CD1c-positive myeloid dendritic cell (primary cell): Measurements from ENCODE around the gene ZCCHC17.
A peak's percentile ranks its signal among the peaks of the same experiment; 100 is the strongest.

ENCODE experiments used
- DNase-seq: peaks from one replicate; pipeline ENCODE4 v3.0.0-alpha.2; 2016; ENCODE audit errors: extremely low spot score

Gene ZCCHC17

GRCh38 chr1:31394584-31395193 is 97.9 kb downstream of the ZCCHC17 start:
- peak; percentile 92 for DNase-seq

DNA sequence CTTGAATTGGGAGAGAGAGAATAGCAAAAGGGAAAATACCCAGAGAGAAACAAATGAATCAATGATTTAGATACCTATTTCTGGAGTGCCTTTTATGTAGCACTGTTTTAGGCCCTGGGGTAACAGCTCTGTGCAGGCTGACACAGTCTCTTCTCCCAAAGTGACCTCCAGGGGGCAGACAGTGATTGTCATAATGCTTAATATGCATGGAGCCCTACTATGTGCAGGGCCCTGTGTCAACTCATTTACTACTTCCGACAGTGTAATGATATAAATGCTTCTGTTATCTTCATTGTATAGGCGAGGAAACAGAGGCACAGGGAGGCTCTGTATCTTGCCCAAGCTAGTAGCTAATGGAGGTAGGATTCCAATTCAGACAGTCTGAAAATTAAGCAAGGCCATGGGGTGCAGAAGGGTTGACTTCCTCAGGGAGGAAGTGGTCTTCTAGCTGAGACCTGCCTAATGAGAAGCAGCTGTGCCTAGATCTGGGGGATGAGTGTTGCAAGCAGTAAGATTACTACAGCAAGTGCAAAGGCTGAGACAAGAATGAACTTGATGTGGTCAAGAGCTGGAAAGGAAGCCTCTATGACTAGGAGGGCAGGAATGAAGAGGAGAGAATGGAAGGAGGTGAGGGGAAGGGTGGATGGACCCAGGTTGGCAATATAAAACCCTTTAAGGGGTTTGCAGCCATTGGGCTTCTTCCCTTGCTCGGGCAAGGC is 100.0 kb downstream of the ZCCHC17 start:
- peak; percentile 13 for DNase-seq

- DNase-seq: peak; percentile 31
These were observed 100.7 kb downstream of the ZCCHC17 start for GRCh38 chr1:31397360-31398095.

DNA sequence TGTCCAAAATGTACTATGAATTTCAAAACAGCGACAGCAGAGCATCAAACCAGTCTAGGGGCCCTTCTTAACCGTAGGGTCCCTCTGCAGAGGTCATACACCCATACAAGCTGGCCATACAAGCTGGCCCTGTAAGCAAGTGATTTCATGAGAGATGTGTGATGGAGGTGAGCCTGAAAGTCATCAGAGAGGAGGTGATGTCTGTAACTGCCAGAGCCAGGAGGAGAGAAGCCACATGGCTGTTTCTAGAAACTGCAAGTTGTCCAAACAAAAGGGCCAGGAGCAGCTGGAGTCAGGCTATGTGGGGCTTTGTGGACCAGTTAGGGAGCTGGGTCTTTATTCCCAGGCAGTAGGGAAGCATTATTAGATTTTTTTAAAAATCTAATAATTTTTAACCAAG is 101.4 kb downstream of the ZCCHC17 start:
- DNase-seq: no peak

DNA sequence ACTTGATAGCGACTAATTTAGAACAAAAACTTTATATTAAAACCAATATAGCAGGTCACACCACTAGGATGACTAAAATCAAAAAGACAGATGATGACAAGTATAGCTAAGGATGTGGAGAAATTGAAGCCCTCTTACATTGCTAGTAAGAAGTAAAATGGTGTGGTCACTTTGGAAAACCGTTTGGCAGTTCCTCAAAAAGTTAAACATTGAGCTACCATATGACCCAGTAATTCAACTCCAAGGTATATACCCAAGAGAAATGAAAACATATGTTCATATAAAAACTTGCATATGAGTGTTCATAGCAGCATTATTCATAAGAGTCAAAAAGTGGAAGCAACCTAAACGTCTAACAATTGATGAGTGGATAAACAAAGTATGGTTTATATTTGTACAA is 103.1 kb downstream of the ZCCHC17 start:
- no peak for DNase-seq

DNA sequence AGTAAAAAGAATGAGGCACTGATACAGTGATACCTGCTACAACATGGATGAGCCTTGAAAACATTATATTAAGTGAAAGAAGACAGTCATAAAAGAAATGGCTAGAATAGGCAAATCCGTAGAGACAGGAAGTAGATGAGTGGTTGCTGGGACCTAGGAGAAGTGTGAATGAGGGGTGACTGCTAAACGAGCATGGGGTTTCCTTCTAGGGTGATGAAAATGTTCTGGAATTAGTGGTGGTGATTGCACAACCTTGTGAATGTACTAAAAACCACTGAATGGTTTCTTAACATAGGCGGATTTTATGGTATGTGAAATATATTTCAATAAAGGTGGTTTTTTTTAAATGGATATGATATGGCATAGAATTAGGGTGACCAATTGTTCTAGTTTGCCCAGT is 103.6 kb downstream of the ZCCHC17 start:
- DNase-seq: peak; percentile 40

DNA sequence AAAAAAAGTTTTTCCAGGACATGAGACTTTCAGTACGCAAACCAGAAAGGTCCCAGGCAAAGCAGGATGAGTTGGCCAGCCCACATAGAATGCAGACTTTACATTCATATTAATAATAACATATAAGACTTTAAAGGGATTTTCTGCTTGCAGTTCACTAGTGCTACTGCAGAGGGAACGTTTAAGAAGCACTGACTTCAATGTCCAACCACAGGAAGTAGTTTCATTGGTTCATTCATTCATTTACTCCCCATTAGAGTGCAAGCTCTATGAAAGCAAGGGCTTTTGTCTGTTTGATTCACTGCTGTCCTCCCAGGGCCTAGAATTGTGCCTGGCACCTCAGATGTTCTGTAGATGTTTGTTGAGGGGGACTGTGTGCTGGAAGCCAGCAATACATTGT is 104.4 kb downstream of the ZCCHC17 start:
- no peak for DNase-seq

DNA sequence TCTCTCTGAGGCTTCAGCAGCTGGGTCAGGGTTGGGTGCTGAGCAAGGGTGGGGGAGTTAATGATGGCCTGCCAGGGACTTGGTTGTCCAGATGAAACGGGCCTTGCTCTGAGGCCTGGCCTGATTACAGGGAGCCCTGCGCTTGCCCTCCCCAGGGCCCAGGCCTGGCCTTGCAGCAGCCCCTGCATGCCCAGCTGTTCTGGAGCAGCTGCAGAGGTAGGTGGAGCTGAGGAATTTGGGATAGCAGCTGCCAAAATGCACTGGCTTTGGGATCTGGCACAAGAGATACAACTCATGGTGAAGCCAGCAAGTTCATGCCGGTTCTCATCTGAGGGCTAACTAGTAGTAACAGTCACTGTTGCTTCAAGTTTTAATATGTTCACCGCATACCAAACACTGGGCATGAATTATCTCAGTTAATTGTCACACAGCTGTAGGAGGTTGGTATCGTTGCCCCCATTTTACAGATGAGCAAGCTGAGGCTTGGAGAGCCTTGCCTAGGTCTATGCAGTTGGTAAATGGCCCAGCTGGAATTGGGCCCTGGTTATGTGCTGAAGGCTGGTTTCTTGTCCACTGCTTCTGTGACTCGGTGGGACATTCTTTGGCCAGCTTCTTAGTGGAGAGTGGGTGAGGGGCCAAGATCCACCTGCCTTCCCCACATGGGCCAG is 108.9 kb downstream of the ZCCHC17 start:
- DNase-seq: no peak

- no peak for DNase-seq
These were observed 110.3 kb downstream of the ZCCHC17 start for GRCh38 chr1:31407029-31407626.

GRCh38 chr1:31408788-31409318 is 112.0 kb downstream of the ZCCHC17 start:
- no peak for DNase-seq

DNA sequence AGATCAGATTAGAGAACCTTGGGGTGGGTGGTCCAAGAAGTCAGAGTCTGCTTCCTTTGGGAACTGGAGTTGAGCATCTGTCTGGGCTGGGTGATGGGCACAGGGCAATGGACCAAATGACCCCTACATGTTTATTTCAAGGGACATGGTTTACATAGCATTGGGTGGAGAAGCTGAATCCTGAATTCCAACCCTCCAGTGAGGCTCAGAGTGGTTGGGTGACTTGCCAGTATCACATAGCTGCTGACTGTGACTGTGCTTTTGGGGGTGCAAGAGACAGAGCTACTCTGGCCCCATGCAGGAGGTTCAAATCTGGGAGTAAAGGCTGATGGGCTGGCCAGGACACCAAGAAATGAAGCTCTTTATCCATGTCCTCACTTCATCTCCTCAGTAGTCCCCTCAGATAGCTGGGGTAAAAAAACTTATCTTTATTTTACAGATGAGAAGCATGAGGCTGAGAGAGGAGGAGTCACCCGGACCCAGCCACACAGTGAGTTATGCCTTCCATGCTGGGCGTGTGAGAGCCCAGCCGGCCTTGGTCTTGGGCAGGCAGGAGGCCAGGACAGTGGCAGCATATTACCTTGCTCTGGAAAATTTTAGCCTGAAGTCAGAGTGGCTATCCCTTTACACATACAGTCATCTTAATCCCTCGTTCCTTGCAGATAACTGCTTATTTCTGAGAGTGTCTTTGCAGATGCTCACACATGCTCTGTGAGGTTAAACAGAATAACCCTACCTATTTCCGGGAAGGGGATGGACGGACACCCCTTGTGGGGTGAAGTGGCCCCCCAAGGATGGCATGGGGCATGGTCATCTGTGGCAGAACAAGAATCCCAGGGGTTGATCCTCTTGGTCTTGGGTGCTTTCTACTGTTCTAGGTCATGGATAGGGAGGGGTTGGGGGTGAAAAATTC is 113.4 kb downstream of the ZCCHC17 start:
- no peak for DNase-seq

- no peak for DNase-seq
These were observed 114.0 kb downstream of the ZCCHC17 start for GRCh38 chr1:31410871-31411270.

DNA sequence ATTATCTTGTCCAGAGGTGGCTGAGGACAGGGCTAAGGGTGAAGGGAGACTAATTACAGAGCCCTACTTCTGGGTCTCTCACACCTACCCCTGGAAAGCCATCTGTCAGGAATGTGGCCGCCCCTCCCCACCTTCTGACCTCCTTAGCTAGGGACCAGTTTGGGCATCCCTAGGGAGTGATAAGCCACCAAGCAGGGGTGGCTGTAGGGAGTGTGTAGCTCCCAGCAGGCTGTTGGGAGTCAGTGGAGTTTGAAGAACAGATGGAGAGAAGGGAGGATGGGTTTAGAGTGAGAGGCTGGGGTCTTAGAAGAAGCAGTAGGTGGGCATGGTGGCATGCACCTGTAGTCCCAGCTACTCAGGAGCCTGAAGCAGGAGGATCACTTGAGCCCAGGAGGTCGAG is 115.4 kb downstream of the ZCCHC17 start:
- DNase-seq: no peak

DNA sequence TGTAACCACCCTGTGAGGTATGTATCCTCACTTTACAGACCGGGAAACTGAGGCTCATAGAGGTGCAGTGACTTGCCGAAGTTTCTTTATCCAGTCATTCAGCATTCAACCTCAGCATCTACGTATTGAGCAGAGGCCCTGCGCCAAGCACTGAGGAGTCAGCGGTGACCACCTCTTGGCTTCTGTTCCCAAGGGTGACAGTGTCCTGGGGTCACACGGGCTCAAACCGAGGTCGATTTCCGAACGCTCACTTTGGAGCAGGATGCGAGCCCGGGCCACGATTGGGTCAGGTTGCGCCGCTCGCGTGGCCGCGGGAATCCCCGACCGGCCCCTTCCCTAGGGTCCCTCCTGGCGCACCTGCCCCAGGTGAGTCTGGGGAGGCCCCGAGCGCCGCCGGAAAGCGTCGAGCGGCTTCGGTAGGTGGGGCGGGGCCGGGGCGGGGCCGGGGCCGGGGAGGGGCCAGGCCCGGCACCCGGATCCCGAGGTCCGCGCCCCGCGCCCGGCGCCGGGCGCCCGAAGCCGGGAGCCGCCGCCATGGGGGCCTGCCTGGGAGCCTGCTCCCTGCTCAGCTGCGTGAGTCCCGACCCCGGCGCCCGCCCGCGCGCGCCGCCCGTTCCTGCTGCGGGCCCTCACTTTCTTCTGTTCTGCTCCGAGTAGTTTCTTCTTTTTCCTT is 116.0 kb downstream of the ZCCHC17 start, which contains the start of gene SERINC2:
SERINC2 (plus strand) TSS at position 482 of the 673 bp plus-strand sequence; CDS start at position 535, 53 bp downstream.
- DNase-seq: peak; percentile 41

DNA sequence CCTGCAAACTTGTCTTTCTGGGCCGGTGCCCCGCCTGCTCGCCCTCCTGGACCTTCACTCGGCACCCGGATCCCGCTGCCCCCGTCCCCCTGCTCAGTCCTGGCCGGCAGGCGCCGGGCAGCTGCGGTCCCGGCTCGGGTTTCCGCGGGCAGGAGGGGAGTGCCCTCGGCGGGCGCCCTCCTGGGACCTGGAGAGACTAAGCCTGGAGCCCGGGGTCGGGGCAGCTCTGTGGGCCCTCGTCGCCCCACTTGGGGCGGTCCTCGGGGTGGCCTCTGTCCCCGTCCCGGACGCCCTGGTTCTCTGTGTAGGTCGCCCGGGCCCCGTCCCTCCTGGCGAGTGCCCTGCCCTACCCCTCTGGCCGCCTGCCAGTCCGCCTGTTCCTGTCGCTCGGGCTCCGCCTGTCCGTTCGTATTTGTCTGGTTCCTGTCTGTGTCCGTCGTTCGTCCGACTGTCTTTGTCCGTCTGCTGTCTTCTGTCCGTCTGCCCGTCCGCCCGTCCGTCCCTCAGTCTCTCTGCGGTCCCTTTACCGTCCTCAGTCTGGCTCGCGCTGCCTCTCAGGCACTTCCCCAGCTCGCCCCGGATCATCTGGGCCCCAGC is 116.7 kb downstream of the ZCCHC17 start:
- DNase-seq: peak; percentile 59
